SKM-1 treated with dmso at 0.1 percent for 144 hours (cell line): Measurements from ENCODE around the gene CFAP20DC.
A peak's percentile ranks its signal among the peaks of the same experiment; 100 is the strongest.
"Not testable (repeated sequence)": the region's sequence is repeated elsewhere in the genome, so short reads cannot be mapped to it uniquely, and the experiment has no call there.

Experiments used
- DNase-seq: peaks from one replicate; lab custom pipeline; 2025; ENCODE audit not compliant: unreplicated experiment; lab: John Stamatoyannopoulos, UW

Gene CFAP20DC

DNA sequence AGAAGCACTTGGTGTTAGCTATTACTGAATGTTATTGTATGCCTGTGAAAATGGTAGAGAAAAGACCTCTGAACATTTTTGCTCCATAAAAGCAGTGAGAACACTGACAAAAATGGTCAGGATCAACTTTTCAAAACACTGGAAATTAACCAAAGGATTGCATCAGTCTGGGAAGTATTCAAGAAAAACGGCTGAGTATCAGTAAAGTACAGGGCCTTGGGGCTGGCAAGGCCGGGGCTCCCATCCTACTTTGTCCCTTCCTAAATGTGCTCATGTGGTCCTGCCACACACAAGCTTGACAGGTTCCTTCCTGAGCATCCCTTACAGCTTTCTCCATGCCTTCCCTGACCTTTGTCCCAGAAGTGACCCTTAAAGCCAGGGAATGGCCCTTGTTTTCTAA, 84.0 kb downstream of the CFAP20DC start:
- DNase-seq, result no peak

DNA sequence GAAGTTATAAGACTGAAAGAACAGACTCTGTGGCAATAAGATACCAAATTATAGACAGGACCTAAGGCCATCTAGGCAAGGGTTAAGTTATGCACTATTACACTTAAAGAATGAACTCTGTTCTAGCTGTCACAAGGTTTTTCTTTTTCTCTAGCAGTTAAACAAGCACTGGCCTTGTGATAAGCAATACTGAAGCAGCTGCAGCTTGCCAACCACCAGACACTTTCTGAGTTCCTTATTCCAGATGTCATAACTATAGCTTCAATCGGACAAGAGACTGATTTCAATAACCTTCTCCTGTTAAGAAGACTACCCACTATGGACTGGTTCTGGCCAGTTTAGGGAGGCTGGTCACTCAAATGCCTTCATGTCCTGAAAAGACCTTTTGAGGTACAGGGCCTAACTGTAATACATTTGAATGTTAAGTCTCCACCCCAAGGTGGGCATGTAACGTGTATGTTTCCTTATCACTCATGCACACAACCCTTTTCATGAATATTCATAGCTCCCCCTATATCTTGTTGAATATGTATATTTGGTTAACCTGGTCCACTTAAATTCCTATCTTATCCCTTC, 85.8 kb downstream of the CFAP20DC start:
- no peak for DNase-seq

DNA sequence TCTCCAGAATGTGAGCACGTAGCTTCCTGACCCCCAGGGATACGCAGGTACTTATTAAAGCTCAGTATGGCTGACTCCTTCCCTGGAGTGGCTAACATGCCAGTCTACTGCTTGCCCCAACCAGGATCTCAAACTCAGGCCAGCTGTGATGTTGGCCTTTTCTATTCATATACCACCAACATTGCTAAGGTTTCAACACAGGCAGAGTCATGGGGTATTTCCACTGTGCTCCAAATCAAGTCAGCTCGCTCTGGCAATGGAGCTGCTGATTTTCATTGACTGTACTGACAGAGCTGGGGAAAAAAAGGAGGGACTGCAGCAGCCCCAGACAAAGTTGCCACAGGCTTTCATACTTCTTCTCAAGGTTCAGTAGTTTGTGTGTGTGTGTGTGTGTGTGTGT, 87.0 kb downstream of the CFAP20DC start:
- no peak for DNase-seq

DNA sequence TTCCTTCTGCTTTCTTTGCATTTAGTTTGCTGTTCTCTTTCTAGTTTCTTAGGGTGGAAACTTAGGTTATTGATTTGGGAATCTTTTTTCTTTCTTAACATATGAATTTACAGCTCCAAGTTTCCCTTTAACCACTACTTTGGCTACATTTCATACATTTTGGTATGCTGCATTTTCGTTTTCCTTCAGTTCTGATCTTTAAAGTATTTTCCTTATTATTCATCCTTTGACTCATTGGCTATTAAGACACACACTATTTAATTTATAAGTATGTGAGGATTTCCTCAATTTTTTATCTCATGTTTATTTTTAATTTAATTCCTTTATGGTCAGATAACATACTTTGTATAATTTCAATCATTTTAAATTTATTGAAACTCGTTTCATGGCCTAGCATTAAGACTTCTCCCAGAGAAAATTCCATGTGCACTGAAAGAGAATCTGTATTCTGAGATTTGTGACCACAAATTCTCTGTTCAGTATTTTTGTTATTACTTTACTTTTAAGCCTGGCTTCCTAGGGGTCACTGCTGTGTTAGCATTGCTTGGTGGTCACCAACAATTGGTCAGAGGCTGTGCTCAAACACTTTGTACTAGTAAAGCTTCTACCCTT, 87.7 kb downstream of the CFAP20DC start:
- DNase-seq, result no peak

DNA sequence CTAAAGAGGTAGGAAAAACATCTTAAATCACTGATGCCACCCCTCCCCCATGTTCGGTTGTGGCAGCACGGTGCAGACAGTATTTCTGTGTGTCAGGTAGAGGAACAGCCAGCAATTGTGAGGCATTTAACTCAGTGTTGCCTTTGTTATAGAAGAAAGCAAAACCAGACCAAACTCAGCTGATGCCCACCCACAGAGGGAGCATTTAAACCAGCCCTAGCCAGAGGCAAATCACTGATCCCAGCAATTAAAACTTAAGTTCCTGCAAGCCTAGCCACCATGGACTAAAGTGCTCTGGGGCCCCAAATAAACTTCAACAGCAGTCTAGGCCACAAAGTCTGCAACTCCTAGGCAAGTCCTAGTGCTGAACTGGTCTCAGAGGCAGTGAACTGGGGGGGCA, 94.5 kb downstream of the CFAP20DC start:
- no peak for DNase-seq

DNA sequence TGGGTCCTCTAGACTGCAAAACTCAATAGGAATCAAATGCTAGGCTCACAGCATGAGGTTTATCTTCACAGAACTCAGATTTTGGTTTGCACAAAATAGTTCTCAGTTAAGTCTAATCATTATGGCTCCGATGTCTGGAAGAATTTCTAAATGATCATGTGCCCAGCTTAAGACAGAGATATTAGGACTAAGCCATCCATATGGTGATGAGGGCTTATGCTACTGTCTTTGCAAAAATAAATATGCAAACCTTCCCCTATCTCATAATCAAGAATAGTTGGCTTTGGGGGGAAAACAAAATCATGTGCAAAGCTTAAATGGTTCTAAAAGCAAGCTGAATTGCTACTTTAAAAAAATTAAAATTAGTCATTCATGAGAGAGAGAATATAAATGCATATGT, 96.5 kb downstream of the CFAP20DC start:
- DNase-seq, result no peak

DNA sequence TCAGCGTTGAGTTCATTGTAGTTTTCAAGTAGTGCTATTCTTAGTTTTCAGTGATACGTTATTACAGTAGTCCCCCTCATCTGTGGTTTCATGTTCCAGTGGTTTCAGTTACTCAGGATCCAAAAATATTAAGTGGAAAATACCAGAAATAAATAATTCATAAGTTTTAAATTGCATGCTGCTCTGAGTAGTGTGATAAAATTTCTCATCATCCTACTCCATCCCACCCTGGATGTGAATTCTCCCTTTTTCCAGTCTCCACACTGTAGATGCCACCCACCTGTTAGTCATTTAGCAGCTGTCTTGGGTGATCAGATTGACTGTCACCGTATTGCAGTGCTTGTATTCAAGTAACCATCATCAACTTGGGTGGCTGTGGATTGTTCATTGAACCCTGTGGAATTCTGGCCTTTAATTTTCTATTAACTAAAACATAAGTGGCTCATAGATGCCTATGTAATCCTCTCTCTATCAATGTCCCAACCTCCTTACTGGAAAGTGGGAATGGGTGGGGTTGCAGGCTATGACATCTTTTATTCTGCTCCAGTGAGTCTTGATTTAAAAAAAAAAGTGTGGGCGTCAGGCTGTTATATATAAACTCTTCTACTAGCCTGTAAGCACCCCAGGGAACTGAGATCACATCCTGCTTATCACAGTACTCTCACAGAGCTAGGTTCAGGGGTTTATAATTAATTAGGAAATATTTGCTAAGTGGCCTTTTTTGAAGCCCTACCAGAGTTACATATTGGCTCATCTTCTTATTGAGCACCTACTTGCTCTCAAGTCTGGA, 97.5 kb downstream of the CFAP20DC start:
- no peak for DNase-seq

DNA sequence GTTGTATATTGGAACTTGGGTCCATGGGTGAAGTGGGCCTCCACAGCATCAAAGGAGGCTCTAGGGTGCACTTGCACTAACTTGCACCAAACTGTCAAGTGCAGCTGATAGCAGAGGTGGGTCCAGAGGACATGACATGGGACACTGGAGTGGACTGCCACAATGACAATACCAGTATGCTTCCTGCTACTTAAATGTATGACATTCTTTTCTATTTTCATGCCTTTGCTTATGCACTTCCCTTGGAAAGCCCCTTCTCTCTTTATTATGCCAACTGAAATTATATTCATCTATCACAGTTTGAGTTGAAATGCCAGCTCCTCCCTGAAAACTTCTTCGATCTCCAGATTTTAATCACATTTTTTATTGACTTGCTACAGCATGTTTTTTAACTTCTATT, 101.8 kb downstream of the CFAP20DC start:
- no peak for DNase-seq

DNA sequence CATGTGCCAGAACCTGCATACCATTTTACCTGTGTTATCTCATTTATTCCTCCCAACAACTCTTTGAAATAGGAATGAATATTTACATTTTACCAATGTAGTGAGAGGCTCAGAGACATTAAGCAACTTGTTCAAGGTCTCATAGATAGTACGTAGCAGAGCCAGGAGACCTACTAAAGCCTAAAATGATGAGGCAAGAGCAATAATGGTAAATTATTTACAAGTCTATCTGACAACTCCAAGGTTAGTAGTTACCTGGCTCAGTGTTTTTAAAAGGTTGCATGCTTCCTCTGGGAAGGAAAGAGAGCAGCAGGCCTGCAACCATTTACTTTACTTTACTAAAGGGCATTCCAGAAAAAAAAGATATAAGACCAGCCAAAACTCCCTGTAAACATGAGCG, 103.0 kb downstream of the CFAP20DC start:
- DNase-seq, result no peak

DNA sequence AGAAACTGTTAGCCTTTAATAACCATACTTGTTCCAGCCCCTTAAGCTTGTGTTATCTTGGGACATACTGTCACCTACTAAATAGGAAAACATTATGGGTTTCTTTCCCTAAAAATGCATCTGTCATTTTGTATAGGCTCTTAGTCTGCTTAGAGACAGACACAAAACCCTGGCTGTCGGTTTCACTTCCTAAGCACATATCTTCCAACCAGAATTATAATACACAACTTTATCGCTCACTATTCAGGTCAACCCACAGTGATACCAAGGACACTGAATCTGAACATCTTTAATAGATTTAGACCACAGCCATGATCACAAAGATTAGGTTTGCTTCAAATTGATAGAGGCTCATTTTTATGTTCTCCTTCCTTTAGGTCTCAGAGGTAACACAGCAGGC, 111.8 kb downstream of the CFAP20DC start:
- no peak for DNase-seq

DNA sequence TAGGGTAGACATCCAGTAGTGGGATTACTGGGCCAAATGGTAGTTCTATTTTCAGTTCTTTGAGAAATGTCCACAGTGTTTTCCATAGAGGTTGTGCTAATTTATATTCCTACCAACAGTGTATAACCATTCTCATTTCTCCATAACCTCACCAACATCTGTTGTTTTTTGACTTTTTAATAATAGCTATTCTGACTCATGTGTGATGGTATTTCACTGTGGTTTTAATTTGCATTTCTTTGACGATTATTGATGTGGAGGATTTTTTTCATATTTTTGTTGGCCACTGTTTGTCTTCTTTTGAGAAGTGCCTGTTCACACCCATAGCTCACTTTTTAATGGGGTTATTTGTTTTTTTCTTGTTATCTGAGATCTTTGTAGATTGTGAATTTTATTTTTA, 125.2 kb downstream of the CFAP20DC start:
- no peak for DNase-seq

DNA sequence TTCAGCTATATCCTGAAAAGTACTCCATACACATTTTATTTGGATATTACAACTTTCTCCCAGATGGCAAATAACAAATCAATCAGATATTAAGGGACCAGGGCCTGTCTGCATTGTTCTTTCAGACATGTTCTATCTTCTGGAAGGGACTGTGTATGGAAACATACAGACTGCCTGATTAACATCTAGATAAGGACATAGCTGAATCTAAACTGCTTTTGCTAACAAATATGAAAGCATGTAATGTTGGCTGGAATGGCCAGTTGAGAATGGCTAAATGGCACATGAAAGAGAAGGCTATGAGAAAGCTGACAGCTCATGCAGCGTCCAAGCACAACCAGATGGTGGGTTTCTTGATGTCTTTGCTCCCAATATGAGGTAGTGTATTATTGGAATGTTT, 149.4 kb downstream of the CFAP20DC start:
- DNase-seq, result no peak

DNA sequence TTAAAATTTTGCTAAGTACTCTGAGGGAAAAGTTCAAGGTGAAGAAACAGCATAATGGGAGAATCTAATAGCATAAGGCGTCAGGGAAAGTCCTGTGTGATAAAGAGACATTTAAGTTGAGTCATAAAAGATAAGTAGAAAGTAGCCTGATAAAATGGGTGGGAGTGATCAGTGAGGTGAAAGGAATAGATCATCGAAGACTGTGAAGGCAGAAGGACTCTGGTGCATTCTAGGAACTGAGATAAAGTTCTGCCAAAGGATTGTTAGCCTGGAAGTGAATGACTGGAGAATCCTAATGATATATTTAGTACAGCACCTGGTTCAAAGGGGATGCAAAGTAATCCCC, 149.9 kb downstream of the CFAP20DC start:
- no peak for DNase-seq

DNA sequence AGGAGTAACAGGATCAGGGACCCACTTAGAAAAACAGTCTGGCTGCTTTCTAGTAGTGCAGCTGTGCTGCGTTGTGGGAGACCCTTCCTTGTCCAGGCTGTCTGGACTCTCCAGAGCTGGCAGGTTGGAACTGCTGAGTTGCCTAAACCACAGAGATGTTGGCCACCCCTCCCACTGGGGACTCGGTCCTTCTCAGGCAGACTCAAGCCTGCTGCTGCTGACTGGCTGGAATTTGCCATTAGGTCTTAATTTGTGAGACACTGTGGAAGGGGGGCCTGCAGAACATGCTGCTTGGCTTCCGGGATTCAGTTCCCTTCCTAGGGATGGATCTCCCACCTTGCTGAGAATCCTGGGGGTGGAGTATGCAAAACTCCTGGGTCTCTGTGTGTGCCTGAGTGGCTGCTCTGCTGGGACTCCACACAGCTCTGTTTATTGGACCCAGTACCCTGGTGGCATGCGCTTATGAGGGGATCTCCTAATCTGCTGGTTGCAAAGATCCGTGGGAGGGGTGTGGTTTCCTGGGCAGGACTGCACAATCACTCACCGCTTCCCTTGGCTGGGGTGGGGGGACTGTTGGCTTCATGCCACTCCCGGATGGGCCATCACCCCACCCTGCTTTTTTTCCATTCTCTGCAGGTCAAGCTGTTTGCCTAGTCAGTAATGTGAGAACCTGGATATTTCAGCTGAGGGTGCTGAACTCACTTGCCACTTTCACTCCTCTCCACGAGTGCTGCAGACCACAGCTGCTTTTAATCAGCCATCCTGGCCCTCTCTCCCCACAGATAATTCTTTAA, 150.5 kb downstream of the CFAP20DC start:
- DNase-seq, result peak; percentile 4

DNA sequence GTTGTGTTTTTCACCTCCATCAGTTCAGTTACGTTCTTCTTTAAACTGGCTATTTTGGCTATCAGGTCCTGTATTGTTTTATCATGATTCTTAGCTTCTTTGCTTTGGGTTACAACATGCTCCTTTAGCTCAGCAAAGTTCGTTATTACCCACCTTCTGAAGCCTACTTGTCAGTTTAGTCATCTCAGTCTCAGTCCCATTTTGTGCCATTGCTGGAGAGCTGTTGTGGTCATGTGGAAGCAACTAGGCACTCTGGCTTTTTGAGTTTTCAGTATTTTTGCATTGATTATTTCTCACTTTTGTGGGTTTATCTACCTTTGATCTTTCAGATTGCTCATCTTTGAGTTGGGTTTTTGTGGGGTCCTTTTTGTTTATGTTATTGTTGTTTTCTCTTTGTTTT, 151.3 kb downstream of the CFAP20DC start:
- DNase-seq, result no peak

DNA sequence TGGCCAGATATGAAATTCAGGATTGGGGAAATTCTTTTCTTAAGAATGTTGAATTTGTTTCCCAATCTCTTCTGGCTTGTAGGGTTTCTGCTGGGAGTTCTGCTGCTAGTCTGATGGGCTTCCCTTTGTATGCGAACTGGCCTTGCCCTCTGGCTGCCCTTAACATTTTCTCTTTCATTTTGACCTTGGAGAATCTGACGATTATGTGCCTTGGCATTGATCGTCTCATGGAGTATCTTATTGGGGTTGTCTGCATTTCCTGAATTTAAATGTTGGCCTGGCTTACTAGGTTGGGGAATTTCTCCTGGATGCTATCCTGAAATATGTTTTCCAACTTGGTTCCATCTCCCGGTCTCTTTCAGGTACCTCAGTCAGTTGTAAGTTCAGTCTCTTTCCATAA, 152.2 kb downstream of the CFAP20DC start:
- no peak for DNase-seq

DNA sequence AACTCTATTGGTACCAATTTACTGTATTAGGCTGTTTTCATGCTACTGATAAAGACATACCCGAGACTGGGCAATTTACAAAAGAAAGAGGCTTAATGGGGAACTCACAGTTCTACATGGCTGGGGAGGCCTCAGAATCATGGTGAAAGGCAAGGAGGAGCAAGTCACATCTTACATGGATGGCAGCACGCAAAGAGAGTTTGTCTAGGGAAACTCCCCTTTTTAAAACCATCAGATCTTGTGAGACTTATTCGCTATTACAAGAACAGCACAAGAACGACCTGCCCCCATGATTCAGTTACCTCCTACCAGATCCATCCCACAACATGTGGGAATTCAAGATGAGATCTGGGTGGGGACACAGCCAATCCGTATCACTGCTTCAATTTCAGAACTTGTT, 154.1 kb downstream of the CFAP20DC start:
- not testable (repeated sequence) for DNase-seq

DNA sequence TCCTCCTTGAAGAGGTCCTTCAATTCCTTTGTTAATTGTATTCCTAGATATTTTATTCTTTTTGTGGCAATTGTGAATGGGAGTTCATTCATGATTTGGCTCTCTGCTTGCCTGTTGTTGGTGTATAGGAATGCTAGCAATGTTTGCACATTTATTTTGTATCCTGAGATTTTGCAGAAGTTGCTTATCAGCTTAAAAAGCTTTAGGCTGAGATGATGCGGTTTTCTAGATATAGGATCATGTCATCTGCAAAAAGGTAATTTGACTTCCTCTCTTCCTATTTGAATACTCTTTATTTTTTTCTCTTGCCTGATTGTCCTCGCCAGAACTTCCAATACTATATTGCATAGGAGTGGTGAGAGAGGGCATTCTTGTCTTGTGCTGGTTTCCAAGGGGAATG, 157.3 kb downstream of the CFAP20DC start:
- not testable (repeated sequence) for DNase-seq

DNA sequence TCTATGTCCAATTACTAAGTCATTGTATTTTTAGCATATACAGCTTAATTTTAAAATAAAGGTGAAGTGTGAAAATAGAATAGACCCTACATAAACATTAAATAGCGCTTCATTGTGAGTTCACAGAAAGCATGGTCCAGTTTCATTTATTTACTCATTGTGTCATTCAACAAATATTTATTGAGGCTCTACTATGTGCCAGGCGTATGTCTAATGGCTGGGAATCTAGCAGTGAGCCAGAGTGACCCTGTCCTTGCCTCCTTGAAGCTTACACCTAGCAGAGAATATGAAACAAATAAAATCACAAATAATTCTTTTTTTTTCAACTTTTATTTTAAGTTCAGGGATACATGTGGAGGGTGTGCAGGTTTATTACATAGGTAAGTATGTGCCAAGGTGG, 161.7 kb downstream of the CFAP20DC start:
- no peak for DNase-seq

DNA sequence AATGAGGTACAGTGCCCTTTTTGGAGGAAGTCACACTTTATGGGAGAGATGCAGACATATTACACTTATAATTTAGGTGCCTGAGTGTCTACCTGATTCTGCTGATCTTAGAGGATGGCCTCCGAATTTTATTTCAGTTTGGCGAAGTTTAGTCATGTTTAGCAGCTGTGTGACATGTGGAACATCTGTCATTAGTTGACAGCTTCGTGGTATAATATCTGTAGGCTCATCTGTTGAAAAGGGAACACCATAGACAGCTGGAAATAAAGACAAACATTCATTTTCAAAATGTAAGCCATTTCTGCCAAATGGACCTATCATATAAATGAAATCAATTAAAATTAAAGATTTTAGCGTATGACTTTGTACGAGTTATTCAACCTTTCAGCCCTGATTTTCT, 165.4 kb downstream of the CFAP20DC start:
- DNase-seq, result no peak

DNA sequence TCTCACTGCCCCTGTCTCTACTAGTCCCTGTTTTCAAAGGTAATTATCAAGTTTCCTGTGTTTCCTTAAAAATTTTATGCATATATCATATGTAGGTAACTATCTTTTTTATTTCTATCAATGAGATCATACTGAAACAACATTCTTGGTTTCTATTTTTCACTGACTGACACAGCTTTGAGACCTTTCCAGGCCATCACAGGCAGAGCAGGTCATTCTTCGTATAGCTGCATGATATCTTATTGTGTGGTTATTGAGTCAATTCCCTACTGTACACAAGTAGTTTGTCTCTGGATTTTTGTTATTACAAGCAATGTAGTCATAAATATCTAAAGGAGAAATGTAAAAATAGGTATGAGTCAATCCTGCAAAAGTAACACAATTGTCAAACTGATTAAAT, 169.6 kb downstream of the CFAP20DC start:
- no peak for DNase-seq

DNA sequence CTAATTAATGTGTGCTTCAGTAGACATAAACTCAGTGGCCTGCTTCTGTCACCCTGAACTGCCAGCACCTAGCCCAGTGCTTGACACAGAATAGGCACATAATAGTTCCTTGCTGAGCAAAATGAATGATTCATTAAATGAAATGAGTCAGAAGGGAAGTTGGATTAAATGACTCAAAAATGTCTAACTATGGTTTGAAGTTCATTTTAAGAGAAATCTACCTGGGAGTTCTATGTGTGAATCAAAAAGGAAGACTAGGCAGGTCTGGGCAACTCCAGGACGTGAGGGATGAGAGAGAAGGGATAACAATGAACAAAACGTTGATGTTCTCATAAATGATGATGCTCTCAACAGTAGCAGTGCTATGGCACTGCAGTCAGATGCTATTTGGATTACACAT, 175.0 kb downstream of the CFAP20DC start:
- DNase-seq, result no peak
